AG10803 (cell line): ENCODE data around the gene GLIS1.

ENCODE experiments used
- DNase-seq: peaks from one replicate; pipeline ENCODE4 v3.0.0; 2010; ENCODE audit warnings: low read depth
- H3K4me3 ChIP-seq: 2 replicates; pipeline ENCODE4 v1.5.1; 2011; ENCODE audit warnings: mild to moderate bottlenecking, low read length, control low read depth
- CTCF ChIP-seq: conservative IDR thresholded peaks from 2 replicates; pipeline ENCODE4 v1.5.1; 2011; ENCODE audit warnings: mild to moderate bottlenecking, low read length, control low read depth, inconsistent platforms

Gene GLIS1

GRCh38 chr1:53539711-53540603 lies 199.0 kb downstream of the GLIS1 start:
- no peak for TF ChIP-seq CTCF
- H3K4me3 ChIP-seq = no peak overlapping the region
- DNase-seq = no peak

GRCh38 chr1:53539226-53539625 lies 199.7 kb downstream of the GLIS1 start:
- no peak for TF ChIP-seq CTCF
- no peak overlapping the region for H3K4me3 ChIP-seq
- DNase-seq = no peak

GRCh38 chr1:53536606-53537005 lies 202.4 kb downstream of the GLIS1 start:
- TF ChIP-seq CTCF = no peak
- DNase-seq = no peak
- H3K4me3 ChIP-seq = no peak overlapping the region

- DNase-seq = no peak
Measured at GRCh38 chr1:53535846-53536245, 203.1 kb downstream of the GLIS1 start.

GRCh38 chr1:53535226-53535625 lies 203.7 kb downstream of the GLIS1 start:
- TF ChIP-seq CTCF = no peak

More at GRCh38 chr1:53535846-53536245, 203.1 kb downstream of the GLIS1 start:
- no peak for TF ChIP-seq CTCF
- no peak overlapping the region for H3K4me3 ChIP-seq

GRCh38 chr1:53532912-53533311 lies 206.1 kb downstream of the GLIS1 start:
- no peak overlapping the region for H3K4me3 ChIP-seq
- DNase-seq = no peak
- no peak for TF ChIP-seq CTCF

More at GRCh38 chr1:53535226-53535625, 203.7 kb downstream of the GLIS1 start:
- no peak for DNase-seq
- H3K4me3 ChIP-seq = no peak overlapping the region

- no peak overlapping the region for H3K4me3 ChIP-seq
- TF ChIP-seq CTCF = no peak
- no peak for DNase-seq
Measured at GRCh38 chr1:53532377-53532776, 206.6 kb downstream of the GLIS1 start.
